Measurements from ENCODE around the gene WDR83. TPM values are rescaled to one million over a fixed set of nuclear protein-coding genes. Genes with fewer than 3 reads are reported as not detected.

Gene WDR83
- total and polyA plus RNA-seq, 8 donors = 1.4 to 33.4 (median 11.4) TPM

GRCh38 chr19:12665671-12666264, 839 bp upstream of the WDR83 start:
- WGBS, 5 donors = 33 to 46% (median 43%) methylated on average over 8 to 12 of the region's 12 CpGs
- Histone ChIP-seq H3K27ac (peak overlapping the region in 4 of 5 donors; percentile 78 to 87 (median 84)), H3K4me3 (peak overlapping the region; percentile 74 to 89 (median 82)), H3K36me3 (peaks cover 29 to 53% (median 47%) of the 10 kb centered on the region in 4 donors), H3K4me1 (peaks cover 31 to 57% (median 52%) of the 10 kb centered on the region in 4 donors), H3K27me3 (no peaks in the 10 kb centered on the region), H3K9me3 (no peaks in the 10 kb centered on the region)
- intact Hi-C loops (cut with DNase I; ENCODE audit: low total_unique reads) = no loop called here
- no peak for TF ChIP-seq POLR2A (IDR thresholded peaks at IDR 0.05)
- TF ChIP-seq EP300 (IDR thresholded peaks at IDR 0.05) = no peak
- TF ChIP-seq CTCF (IDR thresholded peaks at IDR 0.05) = no peak
- TF ChIP-seq POLR2AphosphoS5 (IDR thresholded peaks at IDR 0.05) = no peak
- DNase-seq = no peak

- intact Hi-C loops (cut with DNase I; ENCODE audit: low total_unique reads) = no loop called here
- H3K27me3 ChIP-seq = no peaks in the 10 kb centered on the region
- TF ChIP-seq CTCF (IDR thresholded peaks at IDR 0.05) = no peak
- TF ChIP-seq POLR2A (IDR thresholded peaks at IDR 0.05) = no peak
- TF ChIP-seq EP300 (IDR thresholded peaks at IDR 0.05) = no peak
- no peak for TF ChIP-seq POLR2AphosphoS5 (IDR thresholded peaks at IDR 0.05)
- WGBS, 5 donors = 67 to 82% (median 75%) methylated on average over 4 of the region's 4 CpGs
- no peak for DNase-seq
- peaks cover 33 to 73% (median 60%) of the 10 kb centered on the region in 4 donors for H3K4me1 ChIP-seq
- no peaks in the 10 kb centered on the region for H3K9me3 ChIP-seq
- H3K36me3 ChIP-seq = peaks cover 15 to 39% (median 36%) of the 10 kb centered on the region in 4 donors
- H3K4me3 ChIP-seq = peak overlapping the region; percentile 78 to 97 (median 88)
- peak overlapping the region in 3 of 5 donors; percentile 94 to 96 (median 96) for H3K27ac ChIP-seq
Measured at GRCh38 chr19:12667731-12668302, 1.2 kb downstream of the WDR83 start.

- DNase-seq = no peak
- Histone ChIP-seq H3K27me3 (no peaks in the 10 kb centered on the region), H3K27ac (peak overlapping the region in 4 of 5 donors; percentile 94 to 98 (median 96)), H3K4me1 (peaks cover 33 to 73% (median 60%) of the 10 kb centered on the region in 4 donors), H3K9me3 (no peaks in the 10 kb centered on the region), H3K4me3 (peak overlapping the region; percentile 78 to 97 (median 88)), H3K36me3 (peaks cover 14 to 39% (median 36%) of the 10 kb centered on the region in 4 donors)
- TF ChIP-seq EP300 (IDR thresholded peaks at IDR 0.05) = no peak
- no peak for TF ChIP-seq CTCF (IDR thresholded peaks at IDR 0.05)
- no peak for TF ChIP-seq POLR2AphosphoS5 (IDR thresholded peaks at IDR 0.05)
- TF ChIP-seq POLR2A (IDR thresholded peaks at IDR 0.05) = no peak
- intact Hi-C loops (cut with DNase I; ENCODE audit: low total_unique reads) = no loop called here
- WGBS, 5 donors = 58 to 69% (median 61%) methylated on average over 8 of the region's 8 CpGs
Measured at GRCh38 chr19:12668346-12668745, 1.7 kb downstream of the WDR83 start.

- Histone ChIP-seq H3K4me1 (peaks cover 33 to 73% (median 60%) of the 10 kb centered on the region in 4 donors), H3K4me3 (peak overlapping the region; percentile 78 to 97 (median 88)), H3K27me3 (no peaks in the 10 kb centered on the region), H3K36me3 (peaks cover 14 to 39% (median 36%) of the 10 kb centered on the region in 4 donors), H3K27ac (peak overlapping the region; percentile 92 to 98 (median 96)), H3K9me3 (no peaks in the 10 kb centered on the region)
- DNase-seq = peak; percentile 35 to 78
- intact Hi-C loops (cut with DNase I; ENCODE audit: low total_unique reads) = no loop called here
- no peak for TF ChIP-seq POLR2AphosphoS5 (IDR thresholded peaks at IDR 0.05)
- TF ChIP-seq POLR2A (IDR thresholded peaks at IDR 0.05) = no peak
- no peak for TF ChIP-seq EP300 (IDR thresholded peaks at IDR 0.05)
- no peak for TF ChIP-seq CTCF (IDR thresholded peaks at IDR 0.05)
- WGBS, 5 donors = 0 to 1% (median 1%) methylated on average over 24 of the region's 24 CpGs
Measured at GRCh38 chr19:12668932-12669269, 2.3 kb downstream of the WDR83 start.
